GM18511 (cell line): ENCODE results near the gene HOXB4.
A peak's percentile ranks its signal among the peaks of the same experiment; 100 is the strongest.

ENCODE experiments used
- ATAC-seq: cut with Tn5 transposase; IDR thresholded peaks from one replicate; pipeline ENCODE4 v1.9.1; 2021; ENCODE audit warnings: mild to moderate bottlenecking, moderate library complexity; ENCODE audit not compliant: unreplicated experiment

Gene HOXB4

DNA sequence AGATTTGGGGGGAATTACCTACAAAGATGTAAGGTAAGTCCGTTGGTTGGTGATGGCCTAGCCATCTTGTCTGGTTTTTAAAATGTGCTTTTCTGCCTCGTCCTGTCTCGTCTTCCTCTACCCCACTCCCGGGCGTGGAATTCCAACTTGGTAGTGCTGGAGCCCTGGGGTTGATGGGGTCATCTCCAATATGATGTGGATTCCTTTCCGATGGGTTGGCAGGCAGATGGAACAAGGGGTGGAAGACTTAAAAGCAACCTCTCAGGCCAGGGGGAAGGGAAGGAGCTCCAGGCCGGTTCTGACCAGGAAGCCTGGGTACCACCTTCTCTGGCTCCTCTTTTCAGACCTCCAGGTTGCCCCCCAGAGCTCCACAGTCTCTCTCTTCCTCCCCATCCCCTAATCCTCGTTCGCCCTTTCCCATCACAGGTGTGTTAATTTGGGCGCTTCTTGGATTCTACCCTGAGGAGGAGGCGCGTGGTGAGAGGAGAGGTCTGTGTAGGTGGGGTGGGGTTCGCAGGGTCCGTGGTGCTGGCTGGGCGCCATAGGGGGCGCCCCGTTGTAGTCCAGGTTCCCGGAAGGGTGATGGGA, 28.1 kb downstream of the HOXB4 start:
- no peak for ATAC-seq

DNA sequence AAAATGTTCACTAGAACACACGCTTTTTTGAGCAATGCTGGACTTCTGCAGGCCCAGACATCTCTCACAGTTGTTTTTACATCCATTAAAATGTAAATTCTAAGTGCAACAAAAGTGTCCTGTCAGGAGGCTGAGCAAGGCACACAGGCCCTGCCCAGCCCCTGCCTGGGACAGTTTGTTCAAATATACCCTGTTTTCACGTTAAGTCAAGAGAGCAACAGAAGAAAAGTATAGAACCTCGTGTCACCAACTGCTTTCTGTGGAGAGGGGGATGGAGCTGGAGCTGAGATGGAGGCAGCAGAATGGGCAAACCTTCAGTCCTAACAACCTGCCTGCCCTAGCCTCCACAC, 28.9 kb downstream of the HOXB4 start:
- ATAC-seq = no peak

DNA sequence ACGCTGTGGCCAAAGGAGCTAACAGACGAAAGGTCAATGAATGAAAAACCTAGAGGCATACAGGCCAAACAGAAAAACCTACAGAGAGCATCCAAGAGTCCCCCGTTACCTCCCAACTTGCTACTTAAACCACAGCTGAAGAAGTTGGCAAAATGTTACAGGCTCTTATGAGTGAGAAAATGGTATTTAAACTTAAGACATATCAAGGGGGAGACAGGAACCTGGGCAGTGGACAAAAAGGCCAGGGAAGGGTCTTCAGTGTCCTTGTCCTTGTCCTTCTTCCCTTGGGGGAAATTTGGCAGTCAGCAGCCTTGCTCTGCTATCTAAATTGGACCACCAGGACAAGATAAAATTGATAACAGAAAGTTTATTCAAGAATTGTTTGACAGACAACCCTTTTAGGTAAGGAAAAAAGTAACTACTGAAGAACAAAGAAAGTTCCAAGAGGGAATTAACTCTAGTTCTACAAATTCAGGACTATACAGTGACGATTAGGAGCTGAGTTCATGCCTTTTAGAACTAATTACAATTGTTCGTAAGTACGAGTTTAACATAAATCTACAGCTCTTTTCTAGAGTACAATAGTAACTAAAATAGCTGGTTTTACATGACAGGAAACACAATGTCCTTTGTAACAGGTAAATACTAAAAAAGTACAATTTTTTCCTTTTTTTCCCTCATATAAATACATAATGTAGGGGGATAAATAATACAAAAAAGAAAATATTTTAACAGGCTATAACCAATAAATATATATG, 29.4 kb downstream of the HOXB4 start:
- no peak for ATAC-seq

DNA sequence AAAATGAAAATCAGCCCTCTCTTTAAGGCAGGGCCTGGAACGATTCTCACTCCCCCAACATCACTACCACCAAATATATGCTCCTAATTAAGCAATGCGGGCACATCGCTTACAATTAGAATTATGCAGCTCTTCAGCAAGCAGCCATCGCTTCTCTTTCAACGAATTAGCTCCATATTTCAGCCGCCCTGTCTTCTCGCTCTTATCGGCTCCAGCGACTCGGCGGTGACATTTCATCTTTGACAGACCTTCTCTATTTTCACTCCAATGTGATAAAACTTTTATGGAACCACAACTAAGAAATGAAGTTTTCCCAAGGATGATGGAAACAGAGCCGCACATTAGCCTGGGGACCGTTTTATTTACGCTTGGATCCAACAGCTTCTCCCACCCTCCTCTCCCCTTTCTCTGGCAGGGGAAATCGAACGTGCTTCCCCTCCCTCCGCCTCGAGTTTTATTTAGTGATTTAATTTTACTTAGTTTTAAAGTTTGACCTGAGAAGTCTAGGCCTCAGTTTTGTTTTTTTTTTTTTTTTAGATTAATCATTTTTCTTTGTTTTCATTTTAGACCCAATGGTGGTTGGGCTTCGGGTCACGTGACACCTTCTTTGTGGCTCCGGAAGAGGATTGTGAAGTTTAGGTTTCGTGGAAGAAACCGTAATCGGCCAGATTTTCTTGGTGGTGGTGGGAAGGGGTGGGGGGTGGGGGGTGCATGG, 30.2 kb downstream of the HOXB4 start:
- no peak for ATAC-seq

DNA sequence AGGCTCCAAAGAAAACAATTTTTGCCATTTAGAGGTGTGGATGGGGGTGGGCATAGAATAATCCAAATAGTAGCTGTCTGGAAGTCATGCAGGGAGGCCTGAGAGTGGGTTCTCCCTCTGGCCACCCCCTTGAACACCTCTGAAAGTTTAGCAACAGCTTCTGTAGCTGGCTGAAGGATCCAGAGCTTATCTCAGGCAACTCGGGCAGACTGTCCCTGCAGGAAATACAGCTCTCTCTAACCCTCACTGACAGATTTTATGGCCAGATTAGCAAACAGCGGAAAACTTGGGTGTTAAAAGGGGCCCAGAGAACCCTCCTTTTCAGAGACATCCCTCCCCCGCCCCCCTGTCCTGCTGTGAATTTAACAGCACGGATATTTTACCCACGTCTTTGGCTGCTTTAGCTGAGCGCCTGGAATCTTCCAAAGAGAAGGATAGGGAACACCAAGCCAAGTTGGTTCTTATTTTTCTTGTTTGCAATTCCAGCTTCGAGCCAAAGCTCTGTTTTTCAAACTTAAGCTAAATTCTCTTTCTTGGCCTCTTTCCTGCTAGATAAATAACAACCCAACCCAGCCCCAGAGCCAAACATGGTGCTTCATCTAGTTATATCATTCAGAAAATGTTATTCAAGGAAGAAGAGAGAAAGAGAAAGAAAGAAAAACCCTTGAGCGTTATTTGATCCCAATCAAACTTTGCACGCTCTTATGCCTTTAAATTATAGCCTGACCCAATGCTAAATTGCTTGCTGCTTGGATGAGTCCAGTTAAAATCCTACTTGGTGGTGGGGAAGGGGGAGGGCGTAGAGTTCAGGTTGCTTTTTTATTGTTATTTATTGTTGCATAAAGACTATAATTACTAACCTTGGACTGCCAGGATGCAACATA, 31.0 kb downstream of the HOXB4 start:
- ATAC-seq = no peak

DNA sequence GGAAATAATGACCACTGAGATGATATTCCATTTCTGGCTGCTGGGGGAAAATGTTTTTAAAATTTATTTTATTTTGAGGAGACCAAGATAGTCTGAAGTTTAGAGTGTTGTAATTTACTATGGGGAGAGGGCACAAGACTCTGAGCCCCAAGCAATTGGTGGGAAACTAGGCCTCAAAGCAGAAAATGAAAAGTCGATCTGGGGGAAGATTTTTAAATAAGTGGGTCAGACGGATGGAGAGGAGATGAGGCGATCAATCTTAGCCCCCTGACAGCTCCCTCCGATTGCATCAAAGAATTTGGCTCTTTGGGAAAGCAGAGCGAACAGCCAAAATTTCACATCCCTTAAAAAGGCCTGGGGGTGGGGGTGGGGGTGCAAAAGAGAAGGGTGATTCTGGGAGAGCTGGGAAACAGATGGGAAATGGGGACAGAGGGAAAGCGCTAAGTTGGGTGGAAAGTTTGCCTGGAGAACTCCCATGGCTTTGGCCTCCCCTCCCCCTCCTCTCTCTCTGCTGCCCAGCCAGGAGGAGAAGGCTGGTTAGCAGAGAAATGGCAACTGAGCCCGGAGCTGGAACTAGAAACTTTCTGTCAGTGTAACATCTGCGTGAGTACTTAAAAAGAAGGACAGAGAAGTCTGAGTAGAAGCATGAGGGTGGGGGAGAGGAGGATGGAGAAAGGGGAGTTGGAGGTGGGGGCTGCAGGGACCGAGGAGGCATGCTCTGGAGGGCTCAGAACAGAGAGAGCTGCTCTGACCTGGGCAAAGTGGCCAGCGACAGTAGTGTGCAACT, 31.8 kb downstream of the HOXB4 start:
- ATAC-seq = no peak

DNA sequence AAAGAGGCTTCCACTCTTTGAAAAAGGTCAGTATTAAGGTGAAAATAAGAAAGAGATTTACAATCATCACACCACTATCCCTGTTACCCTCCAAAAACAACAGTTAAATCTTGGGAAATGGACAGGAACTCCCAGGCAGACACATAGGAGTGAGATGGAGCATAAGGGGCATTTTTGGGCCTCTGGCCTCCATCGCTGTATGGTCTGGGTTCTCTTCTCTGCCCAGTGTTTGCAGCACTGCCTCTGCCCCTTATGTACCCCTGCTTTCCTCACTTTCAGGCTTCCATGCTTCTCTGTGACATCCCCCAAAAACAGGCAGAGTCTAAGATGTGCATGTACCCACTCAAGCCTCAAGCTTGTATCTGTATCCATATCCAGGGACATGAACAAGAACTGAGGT, 32.6 kb downstream of the HOXB4 start:
- no peak for ATAC-seq

DNA sequence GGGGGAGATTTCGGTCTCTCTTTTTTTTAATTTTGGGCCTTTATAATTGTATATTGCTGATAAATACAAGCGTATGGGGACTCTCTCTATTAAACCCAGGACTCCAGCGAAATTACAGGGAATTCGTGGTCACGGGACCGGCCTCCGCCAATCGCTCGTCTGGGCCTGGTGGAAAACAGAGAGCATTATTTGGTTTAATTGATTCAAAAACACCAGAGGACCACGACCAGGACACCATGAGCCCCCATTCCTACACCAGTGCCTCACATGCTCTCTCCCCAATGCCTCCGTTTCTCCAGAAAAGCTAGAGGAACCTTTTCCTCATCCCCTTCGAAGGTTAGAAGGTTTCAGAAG, 33.2 kb downstream of the HOXB4 start, which contains the start of gene HOXB2:
HOXB2 (minus strand) TSS at position 88 of the 354 bp plus-strand sequence. CDS start 198 bp downstream, outside the sequence.
- ATAC-seq = no peak

DNA sequence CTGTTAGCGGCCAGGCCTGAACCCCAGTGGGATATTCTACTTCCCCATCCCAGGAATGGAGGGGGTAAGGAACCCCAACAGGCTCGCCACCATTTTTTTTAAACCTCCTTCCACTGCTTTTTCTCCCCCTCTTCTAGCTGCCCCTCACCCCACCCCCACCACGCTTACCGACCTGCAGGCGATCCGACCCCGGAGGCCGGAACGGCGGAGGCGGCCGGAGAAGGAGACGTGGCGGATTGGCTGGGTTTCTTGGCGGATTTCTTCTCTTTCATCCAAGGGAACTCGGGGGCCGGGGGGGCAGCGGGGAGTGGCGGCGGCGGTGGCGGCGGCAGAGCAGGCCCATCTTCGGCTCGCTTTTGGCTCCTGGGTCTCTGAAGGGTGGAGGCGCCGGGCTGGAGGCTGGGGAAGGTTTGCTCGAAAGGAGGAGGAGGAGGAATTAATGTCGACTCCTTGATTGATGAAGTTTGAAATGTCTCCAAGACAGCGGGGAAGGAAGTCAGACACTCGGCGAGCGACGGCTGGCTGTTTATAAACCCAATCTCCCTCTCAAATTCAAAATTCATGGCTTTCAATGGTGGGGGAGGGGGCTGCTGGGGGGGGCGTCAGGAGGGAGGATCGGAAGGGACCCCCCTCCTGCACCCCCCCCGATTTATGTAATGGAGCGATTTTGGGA, 33.7 kb downstream of the HOXB4 start:
- ATAC-seq = no peak

DNA sequence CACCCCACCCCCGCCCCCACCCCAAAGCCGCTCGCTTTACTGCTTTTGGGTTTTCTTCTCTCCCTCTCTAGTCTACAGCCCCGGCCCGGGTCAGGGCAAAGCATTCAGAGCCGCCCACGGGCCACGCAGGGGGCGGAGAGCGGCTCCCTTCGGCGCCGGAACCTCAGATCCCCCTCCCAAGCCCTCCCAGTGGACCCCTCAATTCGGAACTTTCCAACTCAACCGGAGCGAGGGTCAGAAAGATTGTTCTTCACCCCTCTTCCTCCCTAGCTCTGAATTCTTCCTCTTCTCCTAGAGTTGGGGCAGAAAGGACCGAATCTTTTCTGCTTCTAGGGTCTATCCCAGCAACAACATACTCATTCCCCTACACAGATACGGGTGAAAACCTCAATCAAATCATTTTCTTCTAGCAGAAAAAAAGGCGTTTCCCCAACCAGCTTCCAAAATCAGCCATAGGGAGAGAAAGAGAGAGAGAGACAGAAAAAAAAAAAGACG, 34.2 kb downstream of the HOXB4 start:
- ATAC-seq = no peak

DNA sequence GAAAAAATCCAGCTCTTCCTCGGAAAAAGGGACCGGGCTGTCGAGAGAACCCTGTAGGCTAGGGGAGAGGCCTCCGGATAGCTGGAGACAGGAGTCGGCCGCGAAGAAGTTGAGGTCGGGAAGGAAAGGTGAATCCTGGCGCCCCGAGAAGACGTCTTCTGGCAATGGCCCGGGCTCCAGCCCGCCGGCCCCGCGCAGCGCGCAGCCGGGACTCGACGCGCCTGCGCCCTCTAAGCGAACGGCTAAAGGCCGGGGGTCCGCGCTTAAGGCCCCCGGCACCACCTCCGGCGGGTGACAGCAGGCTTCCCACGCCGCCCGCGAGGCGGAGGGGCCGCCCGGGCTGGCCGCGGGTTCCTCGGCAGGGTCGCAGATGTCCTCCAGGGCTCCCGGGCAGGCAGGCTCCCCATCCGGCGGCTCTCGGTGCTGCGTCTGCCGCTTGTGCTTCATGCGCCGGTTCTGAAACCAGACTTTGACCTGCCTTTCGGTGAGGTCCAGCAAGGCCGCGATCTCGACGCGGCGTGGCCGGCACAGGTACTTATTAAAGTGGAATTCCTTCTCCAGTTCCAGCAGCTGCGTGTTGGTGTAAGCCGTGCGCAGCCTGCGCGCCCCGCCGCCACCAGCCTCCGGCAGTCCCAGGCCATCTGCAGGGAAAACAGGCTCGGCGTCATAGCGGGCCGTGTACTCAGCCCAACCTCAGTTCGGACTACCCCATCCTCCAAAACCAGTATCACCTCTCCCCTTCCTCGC, 34.9 kb downstream of the HOXB4 start:
- ATAC-seq = peak; percentile 52

DNA sequence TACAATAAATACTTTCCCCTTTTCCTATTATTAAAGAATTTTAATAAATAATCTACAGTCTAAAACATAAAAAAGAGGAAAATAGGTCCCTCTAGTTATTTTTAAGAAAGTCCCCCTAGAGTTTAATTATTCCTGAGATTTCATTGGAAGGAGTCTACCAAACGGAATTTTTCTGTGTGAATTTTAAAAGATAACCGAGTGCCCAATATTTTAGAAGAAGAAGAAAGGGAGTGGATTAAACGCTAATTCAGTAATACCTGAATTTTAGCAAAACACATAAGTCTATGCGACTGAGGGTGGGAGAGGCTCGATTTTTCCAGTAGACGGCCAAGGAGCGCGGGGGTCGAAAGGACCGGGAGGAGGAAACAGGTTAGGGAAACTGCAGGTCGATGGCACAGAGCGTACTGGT, 35.4 kb downstream of the HOXB4 start:
- ATAC-seq = peak; percentile 13

DNA sequence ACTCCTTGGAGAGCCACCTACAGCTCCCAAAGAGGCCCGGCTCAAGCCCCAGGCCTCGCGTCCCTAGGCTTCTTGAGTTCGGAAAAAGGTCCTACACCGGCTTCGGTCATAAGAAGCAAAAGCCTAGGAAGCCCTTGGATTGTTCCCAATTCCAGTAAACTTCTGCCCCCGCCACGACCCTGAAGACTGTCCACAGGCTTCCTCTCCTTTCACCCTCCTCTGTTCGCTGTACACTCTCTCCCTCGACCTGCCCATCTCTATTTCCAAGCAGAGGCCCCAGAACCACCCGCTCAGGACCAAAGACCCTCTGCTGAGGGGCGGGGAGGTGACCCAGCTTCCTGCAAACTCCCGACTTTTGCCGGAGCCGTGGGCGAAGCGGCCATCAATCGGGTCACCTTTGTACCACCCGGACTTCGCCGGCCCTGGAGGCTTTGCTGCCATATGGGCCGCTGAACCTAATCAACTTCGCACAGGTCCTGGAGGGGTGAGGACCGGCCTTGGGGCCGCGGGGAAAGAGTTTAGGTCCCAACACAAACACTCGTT, 36.0 kb downstream of the HOXB4 start:
- no peak for ATAC-seq

DNA sequence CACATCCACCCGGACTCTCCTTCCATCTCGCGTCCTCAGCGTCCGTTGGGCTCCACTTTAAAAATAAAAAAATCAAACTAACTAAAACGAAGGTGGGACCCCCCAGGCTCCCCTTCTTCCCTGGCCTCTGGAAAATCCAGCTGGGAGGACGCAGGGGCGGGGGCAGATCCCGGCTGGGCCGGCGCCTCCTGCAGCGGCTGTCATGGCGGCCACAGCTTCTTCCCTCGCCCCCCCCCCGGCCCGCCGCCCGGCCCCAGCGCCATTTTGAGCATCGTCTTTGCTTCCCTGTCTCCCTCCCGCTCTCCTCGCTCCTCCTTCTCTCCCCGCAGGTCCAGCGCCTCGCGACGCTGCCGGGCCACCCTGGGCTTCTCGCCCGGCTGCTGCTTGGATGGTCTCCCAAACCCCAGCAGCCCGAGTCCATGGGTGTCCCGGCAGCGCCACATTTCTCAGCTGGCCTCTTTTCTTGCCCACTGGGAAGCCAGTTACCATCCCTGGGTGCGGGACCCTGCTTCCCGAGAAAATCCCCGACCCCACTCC, 36.5 kb downstream of the HOXB4 start:
- no peak for ATAC-seq

DNA sequence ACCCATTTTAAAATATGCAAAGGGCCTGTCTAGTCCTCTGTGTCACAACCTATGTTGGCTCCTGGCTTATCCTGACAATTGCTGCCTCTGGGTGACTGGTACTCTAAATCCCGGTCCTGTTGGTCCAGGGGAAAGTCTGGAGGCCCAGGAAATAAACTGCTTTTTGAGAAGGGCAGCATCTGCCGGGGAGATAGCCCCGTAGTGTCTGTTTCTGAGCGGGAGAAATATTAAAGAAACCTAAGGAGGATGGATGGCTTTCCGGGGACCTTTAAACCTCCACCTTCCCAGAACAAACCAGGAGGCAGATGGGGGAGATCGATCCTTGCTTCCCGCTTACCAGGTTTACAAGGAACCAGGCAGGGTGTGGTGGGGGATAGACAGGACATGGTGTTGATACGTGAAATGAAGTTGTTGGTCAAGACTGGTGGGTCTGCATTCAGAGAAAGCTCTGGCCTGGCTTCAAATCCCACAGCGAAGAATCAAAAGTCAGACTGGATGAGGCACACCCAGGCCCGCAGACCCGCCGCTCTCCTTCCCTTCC, 37.0 kb downstream of the HOXB4 start:
- no peak for ATAC-seq

DNA sequence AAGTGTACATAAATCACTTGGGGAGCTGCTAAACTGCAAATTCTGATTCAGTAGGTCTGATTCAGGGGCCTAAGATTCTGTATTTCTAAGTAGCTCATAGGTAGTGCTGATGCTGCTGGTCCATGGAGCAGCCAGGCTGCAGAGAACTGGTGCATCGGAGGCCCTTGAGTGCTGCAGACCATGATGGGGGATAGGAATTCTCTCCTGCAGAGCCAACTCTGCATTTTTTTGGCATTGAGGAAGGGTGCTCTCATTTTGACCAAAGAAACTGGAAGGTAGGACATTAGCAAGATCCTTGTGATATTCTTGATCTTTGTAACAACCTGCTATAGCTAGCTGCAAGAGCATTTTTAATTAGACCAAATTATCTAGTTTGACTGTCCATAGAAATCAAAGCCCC, 37.9 kb downstream of the HOXB4 start:
- no peak for ATAC-seq

DNA sequence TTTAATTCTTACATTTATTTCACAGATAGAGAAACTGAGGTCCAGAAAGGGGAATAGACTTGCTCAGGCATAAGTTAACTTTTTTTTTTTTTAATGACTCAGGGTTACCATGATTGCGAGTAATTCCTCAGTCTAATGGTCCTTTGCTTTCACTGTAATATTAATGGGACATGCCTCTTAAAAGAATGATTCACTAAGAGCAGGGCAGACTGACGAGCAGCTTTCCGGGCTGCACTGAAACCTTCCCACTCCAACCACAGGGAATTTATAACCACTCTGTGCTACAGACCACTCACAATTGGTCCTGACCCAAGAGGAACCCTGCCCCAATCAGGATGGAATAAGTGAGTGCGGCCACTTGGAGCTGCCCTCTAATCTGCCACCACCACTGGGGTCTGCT, 39.0 kb downstream of the HOXB4 start:
- no peak for ATAC-seq

DNA sequence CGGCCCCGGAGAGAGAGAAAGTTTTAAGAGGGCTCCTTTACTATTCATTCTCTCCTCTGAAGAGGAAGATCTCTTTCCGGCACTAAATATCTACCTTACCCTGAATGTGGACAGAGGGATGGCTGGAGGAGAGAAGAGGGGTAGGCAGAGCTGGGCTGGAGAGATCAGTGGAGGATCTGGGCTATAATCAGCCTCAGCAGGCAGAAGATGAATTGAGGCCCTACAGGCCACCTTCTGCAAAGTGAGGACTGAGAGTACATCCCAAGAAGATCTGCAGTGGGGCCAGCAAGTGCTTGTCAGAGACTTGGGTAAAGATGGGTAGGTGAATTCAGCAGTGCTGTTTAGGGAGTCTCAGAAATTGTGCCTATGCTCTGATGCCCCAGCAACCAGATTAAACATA, 40.8 kb downstream of the HOXB4 start:
- ATAC-seq = no peak
